GM23248 (cell line): ENCODE data around the gene GNA15.

Experiments used
- EZH2 ChIP-seq: fragments of 200-600 bp; sonication (generic); IDR thresholded peaks from 2 replicates; pipeline ENCODE4 v1.6.1; 2018; ENCODE audit warnings: antibody characterized with exemption, mild to moderate bottlenecking; ENCODE audit not compliant: insufficient read depth, poor library complexity, severe bottlenecking
- EZH2phosphoT487 ChIP-seq: fragments of 200-600 bp; sonication (generic); IDR thresholded peaks from 2 replicates; pipeline ENCODE4 v1.6.1; 2018; ENCODE audit warnings: antibody characterized with exemption, moderate library complexity, mild to moderate bottlenecking, low read depth; ENCODE audit not compliant: insufficient read depth

DNA sequence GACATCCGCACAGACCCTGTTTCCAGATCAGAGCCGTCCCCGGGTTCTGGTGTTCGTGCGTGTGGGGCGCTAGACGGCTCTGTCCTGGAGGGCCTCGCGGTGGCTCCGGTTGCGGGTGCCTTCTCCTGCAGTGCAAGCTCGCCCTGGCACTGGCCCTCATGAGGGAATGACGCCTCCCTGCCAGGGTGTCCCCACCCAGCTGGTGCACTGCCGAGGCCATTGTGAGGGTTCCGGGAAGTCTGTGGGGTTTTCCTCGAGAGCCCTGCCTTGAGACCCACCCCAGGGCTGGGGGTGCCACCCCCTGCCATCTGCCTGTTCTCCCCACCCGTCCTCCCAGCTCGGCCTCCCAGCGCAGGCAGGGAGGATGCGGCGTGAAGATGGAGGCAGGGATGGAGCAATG, 19.2 kb upstream of the GNA15 start:
- TF ChIP-seq EZH2 (no peak), EZH2phosphoT487 (no peak)
